GM23338 (cell line): ENCODE results near the gene HUS1. TPM values are rescaled to one million over a fixed set of nuclear protein-coding genes. Genes with fewer than 3 reads are reported as not detected.
A peak's percentile ranks its signal among the peaks of the same experiment; 100 is the strongest.

Experiments
- ATAC-seq: fragments of 200-7000 bp; cut with Tn5 transposase; 3 replicates; pipeline ENCODE4 v1.9.1; 2020
- DNase-seq: peaks from one replicate; pipeline ENCODE4 v3.0.0-alpha.2; 2015; ENCODE audit warnings: low spot score
- H2AFZ ChIP-seq: fragments of 200-600 bp; sonication (generic); 2 replicates; pipeline ENCODE4 v1.8.0; 2016; ENCODE audit warnings: antibody characterized with exemption, mild to moderate bottlenecking, moderate library complexity
- H3F3A ChIP-seq: fragments of 200-600 bp; sonication (generic); replicated peaks from 2 replicates; pipeline ENCODE4 v1.8.0; 2017; ENCODE audit warnings: antibody characterized with exemption, mixed run types, low read depth
- H3K27ac ChIP-seq: fragments of 200-600 bp; sonication (generic); 2 replicates; pipeline ENCODE4 v1.6.1; 2016; ENCODE audit warnings: low read depth
- H3K27me3 ChIP-seq: fragments of 200-600 bp; sonication (generic); 2 replicates; pipeline ENCODE4 v1.8.0; 2016; ENCODE audit warnings: mild to moderate bottlenecking, mixed run types, moderate library complexity; ENCODE audit not compliant: insufficient read depth
- H3K36me3 ChIP-seq: fragments of 200-600 bp; sonication (generic); 2 replicates; pipeline ENCODE4 v1.8.0; 2016; ENCODE audit warnings: mild to moderate bottlenecking; ENCODE audit not compliant: insufficient read depth
- H3K4me1 ChIP-seq: fragments of 200-600 bp; sonication (generic); 2 replicates; pipeline ENCODE4 v1.8.0; 2016; ENCODE audit warnings: mild to moderate bottlenecking, moderate library complexity; ENCODE audit not compliant: insufficient read depth
- H3K4me2 ChIP-seq: fragments of 200-600 bp; sonication (generic); 2 replicates; pipeline ENCODE4 v1.7.1; 2017; ENCODE audit warnings: mixed run types
- H3K4me3 ChIP-seq: fragments of 200-600 bp; sonication (generic); 2 replicates; pipeline ENCODE4 v1.6.1; 2016; ENCODE audit warnings: mixed run types
- H3K79me2 ChIP-seq: fragments of 200-600 bp; sonication (generic); replicated peaks from 2 replicates; pipeline ENCODE4 v1.8.0; 2017; ENCODE audit warnings: mild to moderate bottlenecking; ENCODE audit not compliant: insufficient read depth
- H3K9me2 ChIP-seq: fragments of 200-600 bp; sonication (generic); 2 replicates; pipeline ENCODE4 v1.8.0; 2017; ENCODE audit not compliant: insufficient read depth
- H4K20me1 ChIP-seq: fragments of 200-600 bp; sonication (generic); replicated peaks from 2 replicates; pipeline ENCODE4 v1.8.0; 2017; ENCODE audit warnings: mild to moderate bottlenecking; ENCODE audit not compliant: insufficient read depth
- H3K27ac Mint-ChIP-seq: 2 replicates; pipeline ENCODE4 v1.8.0; 2020; ENCODE audit warnings: inconsistent platforms, mild to moderate bottlenecking, moderate library complexity, mixed read lengths
- H3K27me3 Mint-ChIP-seq: 3 replicates; pipeline ENCODE4 v1.8.0; 2022; ENCODE audit warnings: low read depth, mild to moderate bottlenecking, moderate library complexity, mixed read lengths, inconsistent platforms; ENCODE audit not compliant: insufficient read depth, poor library complexity
- H3K36me3 Mint-ChIP-seq: 3 replicates; pipeline ENCODE4 v1.8.0; 2021; ENCODE audit warnings: low read depth, mild to moderate bottlenecking, inconsistent platforms, moderate library complexity, mixed read lengths
- H3K4me1 Mint-ChIP-seq: 3 replicates; pipeline ENCODE4 v1.8.0; 2020; ENCODE audit warnings: mild to moderate bottlenecking, inconsistent platforms, mixed read lengths
- H3K4me3 Mint-ChIP-seq: 3 replicates; pipeline ENCODE4 v1.8.0; 2021; ENCODE audit warnings: moderate library complexity, mild to moderate bottlenecking, inconsistent platforms, mixed read lengths
- H3K9me3 Mint-ChIP-seq: 3 replicates; pipeline ENCODE4 v1.8.0; 2020; ENCODE audit warnings: moderate library complexity, mild to moderate bottlenecking, inconsistent platforms, mixed read lengths
- CREB1 ChIP-seq: fragments of 250-450 bp; sonication (Bioruptor Pico); IDR thresholded peaks from 2 replicates; pipeline ENCODE4 v1.5.0; 2020; ENCODE audit warnings: low read depth, mild to moderate bottlenecking, moderate library complexity
- EZH2phosphoT487 ChIP-seq: fragments of 200-600 bp; sonication (generic); IDR thresholded peaks from one replicate; pipeline ENCODE4 v1.8.1; 2018; ENCODE audit warnings: antibody characterized with exemption; ENCODE audit not compliant: unreplicated experiment
- NANOG ChIP-seq: IDR thresholded peaks from 2 replicates; pipeline ENCODE4 v1.6.1; 2016; ENCODE audit warnings: antibody characterized with exemption, borderline replicate concordance
- REST ChIP-seq: IDR thresholded peaks from one replicate; pipeline ENCODE4 v1.6.1; 2018; ENCODE audit warnings: antibody characterized with exemption; ENCODE audit not compliant: unreplicated experiment
- ZNF114 ChIP-seq: fragments of 250-450 bp; sonication (Bioruptor Pico); IDR thresholded peaks from 2 replicates; pipeline ENCODE4 v1.5.0; 2020; ENCODE audit warnings: mild to moderate bottlenecking, moderate library complexity
- ZNF331 ChIP-seq: fragments of 250-450 bp; sonication (Bioruptor Pico); IDR thresholded peaks from 2 replicates; pipeline ENCODE4 v1.5.0; 2020; ENCODE audit warnings: low read depth, mild to moderate bottlenecking, moderate library complexity
- polyA plus RNA-seq: library from polyadenylated mRNA; unstranded; fragments of >200 nt; fragmentation: Nextera tagmentation; extraction: Ambion mirVana; gene quantifications from 2 replicates; pipeline ENCODE4 v1.2.1, GENCODE V29; 2016
- total RNA-seq: library from RNA; depleted of rRNA; stranded (reverse); fragments of >200 nt; shearing (Covaris generic); gene quantifications from 2 replicates; pipeline ENCODE4 v1.2.3, GENCODE V29; 2014
- TF ChIP-seq, protein P1 (sequence below): IDR thresholded peaks from 2 replicates; pipeline ENCODE4 v1.6.1; 2016; ENCODE audit warnings: antibody characterized with exemption
- TF ChIP-seq, protein P2 (sequence below), 2 experiments: fragments of 200-600 bp in 1 of 2; sonication (generic) in 1 of 2; conservative IDR thresholded peaks; 2 replicates each; pipeline versions ENCODE4 v1.5.1 to v1.6.1; 2016 to 2017; ENCODE audit warnings: antibody characterized with exemption in 2 of 2, low read depth in 2 of 2, mild to moderate bottlenecking in 2 of 2, moderate library complexity in 1 of 2

HUS1 gene
- total and polyA plus RNA-seq, 2 experiments from 2014 or later, result 14.9 to 29.7 TPM

GRCh38 chr7:47978790-47979144, 648 bp downstream of the HUS1 start:
- peak overlapping the region; percentile 63; the same call in 1 of the 2 replicates for H3K27ac Mint-ChIP-seq
- no peak for TF ChIP-seq REST
- peak overlapping the region; percentile 70 for H3K4me3 ChIP-seq
- H3F3A ChIP-seq, result no peaks in the 10 kb centered on the region
- no peaks in the 10 kb centered on the region for H3K27me3 ChIP-seq
- H3K4me3 Mint-ChIP-seq, result peak overlapping the region; percentile 94
- H3K9me3 Mint-ChIP-seq, result no peaks in the 10 kb centered on the region
- peaks cover 7% of the 10 kb centered on the region for H3K4me1 ChIP-seq
- DNase-seq, result no peak
- H3K9me2 ChIP-seq, result no peaks in the 10 kb centered on the region
- peaks cover 6% of the 10 kb centered on the region for H3K27me3 Mint-ChIP-seq
- peak overlapping the region; percentile 85 for H3K4me2 ChIP-seq
- H3K79me2 ChIP-seq, result peaks cover 19% of the 10 kb centered on the region
- H3K36me3 ChIP-seq, result peaks cover 41% of the 10 kb centered on the region
- H2AFZ ChIP-seq, result no peak overlapping the region
- H4K20me1 ChIP-seq, result peaks cover 8% of the 10 kb centered on the region
- H3K27ac ChIP-seq, result peak overlapping the region; percentile 56; the same call in 1 of the 2 replicates
- ATAC-seq, result no peak
- H3K36me3 Mint-ChIP-seq, result peaks cover 47% of the 10 kb centered on the region
- peaks cover 3% of the 10 kb centered on the region for H3K4me1 Mint-ChIP-seq

GRCh38 chr7:47973739-47974138, 5.7 kb downstream of the HUS1 start:
- DNase-seq (no peak), ATAC-seq (no peak)
- Mint-ChIP-seq H3K9me3 (no peaks in the 10 kb centered on the region), H3K4me3 (no peak overlapping the region), H3K27ac (no peak overlapping the region), H3K27me3 (peaks cover 3% of the 10 kb centered on the region), H3K36me3 (peaks cover 79% of the 10 kb centered on the region), H3K4me1 (peaks cover 15% of the 10 kb centered on the region)
- Histone ChIP-seq H3F3A (no peaks in the 10 kb centered on the region), H3K79me2 (peaks cover 16% of the 10 kb centered on the region), H3K4me1 (peaks cover 6% of the 10 kb centered on the region), H3K9me2 (no peaks in the 10 kb centered on the region), H2AFZ (no peak overlapping the region), H3K36me3 (peaks cover 54% of the 10 kb centered on the region), H4K20me1 (peaks cover 8% of the 10 kb centered on the region), H3K27me3 (no peaks in the 10 kb centered on the region), H3K4me2 (no peak overlapping the region), H3K4me3 (no peak overlapping the region), H3K27ac (no peak overlapping the region)
- TF ChIP-seq REST (no peak), ZNF331 (CRISPR knock-in tag) (no peak), NANOG (no peak), EZH2phosphoT487 (no peak), ZNF114 (CRISPR knock-in tag) (no peak), CREB1 (CRISPR knock-in tag) (no peak)
- TF ChIP-seq, protein P1, sequence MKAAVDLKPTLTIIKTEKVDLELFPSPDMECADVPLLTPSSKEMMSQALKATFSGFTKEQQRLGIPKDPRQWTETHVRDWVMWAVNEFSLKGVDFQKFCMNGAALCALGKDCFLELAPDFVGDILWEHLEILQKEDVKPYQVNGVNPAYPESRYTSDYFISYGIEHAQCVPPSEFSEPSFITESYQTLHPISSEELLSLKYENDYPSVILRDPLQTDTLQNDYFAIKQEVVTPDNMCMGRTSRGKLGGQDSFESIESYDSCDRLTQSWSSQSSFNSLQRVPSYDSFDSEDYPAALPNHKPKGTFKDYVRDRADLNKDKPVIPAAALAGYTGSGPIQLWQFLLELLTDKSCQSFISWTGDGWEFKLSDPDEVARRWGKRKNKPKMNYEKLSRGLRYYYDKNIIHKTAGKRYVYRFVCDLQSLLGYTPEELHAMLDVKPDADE, result no peak
- TF ChIP-seq, protein P2, sequence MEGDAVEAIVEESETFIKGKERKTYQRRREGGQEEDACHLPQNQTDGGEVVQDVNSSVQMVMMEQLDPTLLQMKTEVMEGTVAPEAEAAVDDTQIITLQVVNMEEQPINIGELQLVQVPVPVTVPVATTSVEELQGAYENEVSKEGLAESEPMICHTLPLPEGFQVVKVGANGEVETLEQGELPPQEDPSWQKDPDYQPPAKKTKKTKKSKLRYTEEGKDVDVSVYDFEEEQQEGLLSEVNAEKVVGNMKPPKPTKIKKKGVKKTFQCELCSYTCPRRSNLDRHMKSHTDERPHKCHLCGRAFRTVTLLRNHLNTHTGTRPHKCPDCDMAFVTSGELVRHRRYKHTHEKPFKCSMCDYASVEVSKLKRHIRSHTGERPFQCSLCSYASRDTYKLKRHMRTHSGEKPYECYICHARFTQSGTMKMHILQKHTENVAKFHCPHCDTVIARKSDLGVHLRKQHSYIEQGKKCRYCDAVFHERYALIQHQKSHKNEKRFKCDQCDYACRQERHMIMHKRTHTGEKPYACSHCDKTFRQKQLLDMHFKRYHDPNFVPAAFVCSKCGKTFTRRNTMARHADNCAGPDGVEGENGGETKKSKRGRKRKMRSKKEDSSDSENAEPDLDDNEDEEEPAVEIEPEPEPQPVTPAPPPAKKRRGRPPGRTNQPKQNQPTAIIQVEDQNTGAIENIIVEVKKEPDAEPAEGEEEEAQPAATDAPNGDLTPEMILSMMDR (conservative IDR thresholded peaks at IDR 0.05; ENCODE audit: low read depth in 2 of 2), result no peak
